GM21529 (cell line): ENCODE measurements around the gene CLIC4.
"Not testable (repeated sequence)": the region's sequence is repeated elsewhere in the genome, so short reads cannot be mapped to it uniquely, and the experiment has no call there.

Experiments used
- ATAC-seq: cut with Tn5 transposase; IDR thresholded peaks from one replicate; pipeline ENCODE4 v1.9.1; 2021; ENCODE audit not compliant: unreplicated experiment

Gene CLIC4

DNA sequence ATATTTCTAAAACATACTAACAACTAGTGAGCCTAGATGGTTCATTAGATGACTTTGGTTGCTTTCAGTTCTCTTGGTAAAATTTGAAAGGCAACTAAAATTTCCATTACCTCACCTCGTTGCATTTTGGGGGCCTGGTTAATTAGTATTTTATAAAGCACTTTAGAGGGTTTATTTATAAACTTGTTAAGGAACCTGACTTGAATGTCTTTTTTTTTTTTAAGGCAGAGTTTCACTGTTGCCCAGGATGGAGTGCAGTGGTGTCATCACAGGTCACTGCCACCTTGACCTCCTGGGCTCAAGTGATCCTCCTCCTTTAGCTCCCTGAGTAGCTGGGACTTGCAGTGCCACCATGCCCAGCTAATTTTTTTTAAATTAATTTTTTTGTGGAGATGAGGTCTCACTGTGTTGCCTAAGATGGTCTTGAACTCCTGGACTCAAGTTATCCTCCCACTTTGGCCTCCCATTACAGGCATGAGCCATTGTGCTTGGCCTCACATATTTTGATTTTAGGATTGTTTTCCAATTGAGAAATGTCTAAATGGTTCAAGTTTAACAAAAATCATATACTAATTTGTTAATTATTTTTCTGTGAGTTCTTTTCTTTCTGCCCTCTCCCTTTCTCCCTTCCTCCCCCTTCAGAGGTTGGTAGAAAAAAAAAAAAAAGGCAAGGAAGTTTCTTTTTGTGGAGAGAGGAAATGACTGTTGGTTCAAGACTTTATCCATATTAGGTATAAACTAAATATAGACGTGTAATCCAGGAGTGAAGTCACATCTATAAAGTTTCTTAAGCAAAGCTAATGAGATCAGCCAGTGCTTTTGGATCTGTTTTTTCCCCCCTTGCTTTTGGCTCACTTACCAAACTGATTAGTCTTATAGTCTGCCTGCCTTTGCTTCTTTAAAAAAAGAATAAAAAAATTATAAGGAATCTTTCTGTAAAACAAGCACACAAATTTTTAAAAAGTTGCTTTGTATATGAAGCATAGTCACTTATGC is 24.7 kb downstream of the CLIC4 start:
- no peak for ATAC-seq

DNA sequence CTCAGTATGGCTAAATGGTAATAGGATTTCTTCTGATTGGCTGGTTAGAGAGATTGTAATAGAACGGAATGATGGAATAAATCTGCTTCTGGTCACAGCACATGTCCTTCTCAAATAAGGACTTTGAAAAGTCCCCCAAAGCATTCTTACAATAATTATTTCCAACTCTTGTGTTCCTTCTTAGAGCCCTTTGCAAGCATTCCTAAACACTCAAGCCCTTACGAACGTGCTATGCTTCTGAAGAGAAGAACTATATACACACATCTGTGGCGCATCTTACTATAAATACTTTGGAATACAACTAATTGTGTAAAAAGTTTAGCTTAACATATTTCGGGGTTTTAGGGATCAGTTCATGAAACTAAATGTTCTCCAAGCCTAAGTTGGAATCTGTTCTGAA is 25.6 kb downstream of the CLIC4 start:
- ATAC-seq: no peak

DNA sequence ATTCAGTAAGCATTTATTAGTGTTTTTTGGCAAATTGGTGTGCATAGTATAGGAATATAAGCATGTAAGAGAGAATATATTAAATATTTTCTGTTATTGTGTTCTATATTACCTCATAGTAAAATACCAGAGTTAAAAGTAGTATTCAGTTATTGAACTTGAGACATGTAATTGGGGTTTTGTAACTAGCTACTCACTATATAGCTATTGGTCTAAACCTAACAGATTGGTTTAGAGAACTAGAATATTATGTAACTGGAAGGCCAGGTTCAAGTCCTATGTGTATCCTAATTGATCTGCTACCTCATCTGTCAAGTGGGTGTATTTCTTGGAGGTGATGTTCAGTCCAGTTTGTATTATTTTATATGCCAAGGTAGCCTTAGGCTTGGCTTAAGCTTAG is 26.3 kb downstream of the CLIC4 start:
- no peak for ATAC-seq

DNA sequence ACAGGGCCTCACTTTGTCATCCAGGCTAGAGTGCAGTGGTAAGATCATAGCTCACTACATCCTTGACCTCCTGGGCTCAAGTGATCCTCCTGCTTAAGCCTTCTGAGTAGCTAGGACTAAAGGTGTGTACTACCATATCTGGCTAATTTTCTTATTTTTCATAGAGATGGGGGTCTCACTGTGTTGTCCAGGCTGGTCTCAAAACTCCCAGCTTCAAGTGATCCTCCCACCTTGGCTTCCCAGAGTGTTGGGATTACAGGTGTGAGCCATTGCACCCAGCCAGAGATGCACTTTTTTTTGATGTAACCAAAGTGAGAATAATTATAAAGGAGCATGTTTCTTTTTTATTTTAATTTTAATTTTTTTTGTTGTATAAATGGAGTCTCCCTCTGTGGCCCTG is 28.4 kb downstream of the CLIC4 start:
- no peak for ATAC-seq

DNA sequence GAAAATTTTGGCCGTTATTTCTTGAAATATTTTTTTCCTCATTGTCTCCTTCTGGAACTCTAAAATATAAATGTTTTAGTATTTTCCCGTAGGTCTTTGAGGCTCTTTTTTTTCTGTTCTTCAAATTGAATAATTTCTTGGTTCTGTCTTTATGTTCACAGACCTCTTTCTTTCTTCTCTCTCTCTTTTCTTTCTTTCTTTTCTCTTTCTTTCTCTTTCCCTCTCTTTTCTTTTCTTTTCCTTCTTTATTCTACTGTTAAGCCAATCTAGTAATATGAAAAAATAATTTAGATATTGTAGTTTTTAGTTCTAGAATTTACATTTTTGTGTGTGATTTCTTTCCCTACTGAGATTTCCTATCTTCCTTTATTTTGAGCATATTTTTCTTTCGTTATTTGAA is 30.1 kb downstream of the CLIC4 start:
- ATAC-seq: no peak

DNA sequence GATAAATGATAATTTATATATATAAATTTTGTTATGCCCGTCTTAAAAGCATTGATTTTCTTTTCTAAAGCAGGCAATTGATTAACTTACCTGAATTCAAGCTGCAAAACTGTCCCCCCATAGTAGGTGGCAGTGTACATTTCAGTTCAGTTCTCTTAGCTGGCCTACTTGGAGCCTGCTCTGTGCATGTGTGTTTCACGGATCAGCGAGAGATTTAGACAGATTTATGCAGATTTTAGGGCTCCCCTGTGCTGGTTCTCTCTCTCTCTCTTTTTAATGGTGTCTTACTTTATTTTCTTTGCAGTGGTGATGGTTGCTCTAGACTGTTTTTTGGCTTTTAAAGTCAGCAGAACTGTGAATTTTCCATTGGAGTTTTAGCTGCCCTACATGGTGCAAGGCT is 30.7 kb downstream of the CLIC4 start:
- ATAC-seq: no peak

DNA sequence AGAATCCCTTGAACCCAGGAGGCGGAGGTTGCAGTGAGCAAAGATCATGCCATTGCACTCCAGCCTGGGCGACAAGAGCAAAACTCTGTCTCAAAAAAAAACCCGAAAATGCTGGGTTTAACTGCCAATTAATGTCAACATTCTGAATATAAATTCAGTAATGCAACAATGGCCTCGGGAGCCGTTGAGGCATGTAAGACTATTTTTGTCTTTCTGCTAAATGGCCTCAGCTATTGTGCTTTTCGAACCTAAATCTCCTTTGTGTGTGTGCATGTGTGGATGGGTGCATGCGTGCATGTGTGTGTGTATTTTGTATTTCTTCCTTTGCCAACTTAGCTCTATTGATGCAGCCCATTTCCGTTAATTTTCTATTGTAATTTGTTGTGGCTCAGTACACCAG is 31.6 kb downstream of the CLIC4 start:
- no peak for ATAC-seq

DNA sequence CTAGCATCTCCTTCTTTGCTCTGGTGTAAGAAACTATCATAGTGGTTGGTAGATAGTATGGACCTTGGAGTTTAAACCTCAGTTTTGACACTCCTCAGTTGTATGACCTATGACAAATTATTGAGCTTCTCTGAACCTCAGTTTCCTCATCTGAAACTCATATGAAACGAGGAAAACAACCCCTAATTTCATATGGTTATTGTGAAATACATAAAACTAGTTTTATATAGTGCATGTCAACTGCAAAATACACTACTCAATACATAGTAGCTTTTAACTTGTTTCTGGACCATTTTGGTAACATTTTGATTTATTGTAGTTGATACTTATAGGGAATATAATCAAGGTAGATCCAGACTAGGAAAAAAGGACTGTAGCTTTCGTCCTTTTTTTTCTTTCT is 32.9 kb downstream of the CLIC4 start:
- ATAC-seq: no peak

DNA sequence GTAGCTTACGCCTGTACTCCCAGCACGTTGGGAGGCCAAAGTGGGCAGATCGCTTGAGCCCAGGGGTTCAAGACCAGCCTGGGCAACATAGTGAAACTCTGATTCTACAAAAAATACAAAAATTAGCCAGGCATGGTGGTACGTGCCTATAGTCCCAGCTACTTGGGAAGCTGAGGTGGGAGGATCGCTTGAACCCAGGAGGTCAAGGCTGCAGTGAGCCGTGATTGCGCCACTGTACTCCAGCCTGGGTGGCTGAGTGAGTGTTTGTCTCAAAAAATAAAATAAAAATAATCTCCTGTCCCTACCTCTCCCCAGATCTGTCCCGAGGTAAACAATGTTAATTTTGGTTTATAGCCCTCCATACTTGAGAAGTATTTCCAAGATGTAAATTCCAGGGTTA is 34.0 kb downstream of the CLIC4 start:
- not testable (repeated sequence) for ATAC-seq

DNA sequence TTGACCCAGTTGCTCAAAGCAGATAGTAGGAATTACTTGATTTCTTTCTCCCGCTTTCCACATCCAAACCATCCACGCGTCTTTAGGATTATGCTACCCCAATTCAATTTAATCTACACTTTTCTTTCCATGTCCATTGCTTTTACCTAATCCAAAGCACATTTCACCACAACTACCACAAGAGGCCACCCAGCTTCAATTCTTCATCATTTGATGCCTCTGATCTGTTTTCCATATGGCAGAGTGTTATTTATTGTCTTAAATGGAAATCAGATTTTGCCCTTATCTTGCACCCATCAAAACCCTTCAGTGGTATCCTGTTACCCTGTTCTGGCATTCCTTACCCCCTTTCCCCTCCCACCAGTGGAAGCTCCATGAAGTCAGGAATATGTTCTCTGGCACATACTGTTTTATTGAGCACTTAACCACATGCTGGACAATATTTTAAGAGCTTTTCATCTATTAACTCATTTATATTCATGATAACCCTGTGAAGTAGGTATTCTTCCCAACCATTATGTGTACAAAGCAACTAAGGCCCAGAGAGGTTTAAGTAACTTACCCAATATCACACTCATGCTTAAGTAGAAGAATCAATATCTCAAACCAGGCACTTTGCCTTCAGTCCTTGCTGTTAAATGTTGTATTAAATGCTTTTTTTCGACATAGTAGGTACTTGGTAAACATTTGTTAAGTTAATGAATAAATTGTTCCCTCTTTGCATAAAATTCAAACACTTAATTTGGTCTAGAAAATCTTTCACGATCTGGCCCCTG is 34.6 kb downstream of the CLIC4 start:
- ATAC-seq: no peak

DNA sequence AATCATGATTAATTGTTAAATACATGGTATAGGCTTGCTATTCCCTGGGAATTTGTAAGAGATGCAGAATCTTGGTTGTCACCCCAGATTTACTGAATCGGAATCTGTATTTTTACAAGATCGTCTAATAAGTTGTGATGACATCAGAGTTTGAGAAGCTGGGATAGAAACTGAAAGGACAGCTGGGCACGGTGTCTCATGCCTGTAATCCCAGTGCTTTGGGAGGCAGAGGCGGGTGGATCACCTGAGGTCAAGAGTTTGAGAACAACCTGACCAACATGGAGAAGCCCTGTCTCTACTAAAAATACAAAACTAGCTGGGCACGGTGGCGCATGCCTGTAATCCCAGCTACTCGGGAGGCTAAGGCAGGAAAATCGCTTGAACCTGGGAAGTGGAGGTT is 35.4 kb downstream of the CLIC4 start:
- not testable (repeated sequence) for ATAC-seq

DNA sequence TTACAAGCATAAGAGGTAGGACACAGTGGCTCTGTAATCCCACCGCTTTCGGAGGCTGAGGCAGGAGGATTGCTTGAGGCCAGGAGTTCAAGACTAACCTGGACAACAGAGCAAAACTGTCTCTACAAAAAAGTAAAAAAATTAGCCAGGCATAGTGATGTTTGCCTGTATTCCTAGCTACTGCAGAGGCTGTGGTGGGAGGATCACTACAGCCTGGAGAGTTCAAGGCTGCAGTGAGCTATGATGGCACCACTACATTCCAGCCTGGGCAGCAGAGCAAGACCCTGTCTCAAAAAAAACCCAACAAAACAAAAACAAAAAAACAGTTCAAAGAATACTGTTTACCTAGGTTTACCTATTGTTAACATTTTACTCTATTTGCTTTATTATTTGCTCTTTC is 37.4 kb downstream of the CLIC4 start:
- ATAC-seq: no peak

DNA sequence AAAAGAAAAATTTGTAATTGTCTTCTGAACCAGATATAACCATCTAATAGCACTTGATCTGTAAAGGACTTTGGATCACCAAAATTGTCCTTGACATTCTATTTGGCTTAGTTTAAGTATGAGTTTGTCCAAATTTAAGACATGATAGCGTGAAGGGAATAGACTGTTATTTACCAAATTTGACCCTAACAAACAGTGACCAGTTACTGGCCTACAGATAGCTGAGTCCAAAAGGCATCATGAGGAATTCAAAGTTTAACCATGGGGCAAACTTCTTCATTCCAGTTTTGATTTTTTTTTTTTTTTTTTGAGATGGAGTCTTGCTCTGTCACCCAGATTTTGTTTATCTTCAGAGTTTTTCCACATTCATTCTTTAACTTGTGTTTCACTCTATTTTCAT is 38.5 kb downstream of the CLIC4 start:
- no peak for ATAC-seq

DNA sequence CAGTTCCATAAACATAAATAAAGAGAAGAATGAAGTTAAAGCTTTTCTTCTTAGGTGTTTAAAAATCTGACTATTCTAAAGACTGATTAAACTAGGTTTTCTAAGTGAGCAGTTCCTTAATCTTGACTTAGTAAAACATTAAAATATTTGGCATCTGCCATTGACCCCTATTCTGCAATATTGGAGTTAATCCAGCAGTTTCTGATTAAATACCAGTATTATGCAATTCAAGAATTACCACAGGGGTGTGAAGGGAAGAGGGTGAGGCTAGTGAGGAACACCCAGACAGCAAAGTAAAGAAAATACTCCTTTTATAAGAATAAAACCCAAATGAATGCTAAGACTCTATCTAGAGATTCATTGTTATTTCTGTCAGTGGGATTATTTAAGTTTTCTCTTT is 40.9 kb downstream of the CLIC4 start:
- no peak for ATAC-seq

DNA sequence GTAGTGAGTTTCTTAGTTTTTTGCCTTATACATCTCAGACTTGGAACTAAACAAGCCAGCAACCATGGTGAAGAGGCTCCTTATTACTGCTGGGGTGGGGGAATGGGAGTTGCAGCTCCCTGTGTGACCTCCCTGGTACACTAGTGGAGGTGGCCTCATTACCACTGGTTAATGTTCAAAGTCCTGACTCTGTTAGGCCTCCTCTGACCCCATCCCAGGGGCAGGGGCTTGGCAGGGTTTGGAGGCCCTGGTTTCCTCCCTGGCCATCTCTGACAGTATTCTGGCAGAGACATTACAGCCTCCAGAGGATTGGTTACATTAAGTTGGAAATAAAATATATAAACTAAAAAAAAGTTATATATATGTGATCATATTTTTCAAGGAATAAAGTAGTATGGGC is 45.2 kb downstream of the CLIC4 start:
- ATAC-seq: no peak

DNA sequence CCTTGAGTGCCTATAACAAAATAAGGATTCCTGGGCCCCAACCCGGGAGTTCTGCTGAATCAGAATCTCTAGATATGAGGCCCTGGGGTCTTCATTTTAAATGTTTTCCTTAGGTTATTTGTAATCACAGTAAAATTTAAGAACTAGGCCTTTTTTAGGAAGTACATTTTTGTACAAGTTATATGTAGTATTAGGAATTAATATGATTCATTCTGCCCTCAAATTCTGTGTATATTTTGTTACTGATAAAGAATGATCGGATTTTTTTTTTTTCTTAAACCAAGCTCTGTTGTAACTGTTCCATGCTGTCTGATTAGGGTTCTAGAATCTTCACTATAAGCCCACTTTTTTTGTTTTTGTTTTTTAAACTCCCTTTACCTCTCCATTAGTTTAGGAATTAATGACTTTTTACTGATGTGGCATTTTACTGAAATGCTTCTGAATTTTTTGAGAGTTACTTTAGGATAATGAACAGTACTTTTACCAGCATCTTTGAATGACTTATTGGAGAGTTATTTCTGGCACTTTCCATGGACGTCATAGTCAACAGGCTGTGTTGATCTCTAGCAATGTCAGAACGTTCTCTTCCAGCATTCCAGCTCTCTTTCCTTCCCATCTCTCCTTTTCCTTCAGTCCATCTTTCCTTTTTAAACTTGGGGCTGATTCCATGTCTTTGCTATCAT is 48.3 kb downstream of the CLIC4 start:
- ATAC-seq: no peak

DNA sequence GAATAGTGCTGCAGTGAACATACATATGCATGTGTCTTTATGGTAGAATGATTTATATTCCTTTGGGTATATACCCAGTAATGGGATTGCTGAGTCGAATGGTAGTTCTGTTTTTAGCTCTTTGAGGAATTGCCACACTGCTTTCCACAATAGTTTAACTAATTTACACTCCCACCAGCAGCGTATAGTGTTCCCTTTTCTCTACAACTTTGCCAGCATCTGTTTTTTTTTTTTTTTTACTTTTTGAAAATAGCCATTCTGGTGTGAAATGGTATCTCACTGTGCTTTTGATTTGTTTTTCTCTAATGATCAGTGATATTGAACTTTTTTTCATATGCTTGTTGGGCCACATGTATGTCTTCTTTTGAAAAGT is 48.9 kb downstream of the CLIC4 start:
- not testable (repeated sequence) for ATAC-seq

DNA sequence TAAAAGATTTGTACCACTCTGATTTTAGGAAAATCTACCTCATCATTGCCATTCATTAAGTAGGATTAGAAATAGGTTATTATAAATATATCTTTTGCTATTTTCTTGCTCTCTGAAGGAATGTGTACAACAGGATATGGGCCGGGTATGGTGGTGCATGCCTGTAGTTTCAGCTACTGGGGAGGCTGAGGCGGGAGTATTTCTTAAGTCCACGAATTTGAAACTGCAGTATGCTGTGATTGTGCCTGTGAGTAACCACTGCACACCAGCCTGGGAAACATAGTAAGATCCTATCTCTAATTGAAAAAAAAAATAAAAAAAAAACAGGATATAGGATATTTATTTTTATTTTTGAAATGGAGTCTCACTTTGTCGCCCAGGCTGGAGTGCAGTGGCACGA is 50.0 kb downstream of the CLIC4 start:
- no peak for ATAC-seq

DNA sequence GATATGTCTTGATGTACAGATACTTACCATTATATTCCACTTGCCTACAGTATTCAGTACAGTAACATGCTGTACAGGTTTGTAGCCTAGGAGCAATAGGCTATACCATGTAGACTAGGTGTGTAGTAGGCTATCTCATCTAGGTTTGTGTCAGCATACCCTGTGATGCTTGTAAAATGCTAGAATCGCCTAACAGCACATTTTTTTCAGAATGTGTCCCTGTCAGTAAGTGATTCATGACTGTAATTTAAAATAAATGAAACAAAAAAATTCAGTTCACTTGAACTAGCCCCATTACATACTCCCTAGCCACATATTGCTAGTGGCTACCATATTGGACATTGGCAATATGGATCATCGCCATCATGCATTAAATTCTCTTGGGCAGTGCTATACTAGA is 51.3 kb downstream of the CLIC4 start:
- ATAC-seq: no peak

DNA sequence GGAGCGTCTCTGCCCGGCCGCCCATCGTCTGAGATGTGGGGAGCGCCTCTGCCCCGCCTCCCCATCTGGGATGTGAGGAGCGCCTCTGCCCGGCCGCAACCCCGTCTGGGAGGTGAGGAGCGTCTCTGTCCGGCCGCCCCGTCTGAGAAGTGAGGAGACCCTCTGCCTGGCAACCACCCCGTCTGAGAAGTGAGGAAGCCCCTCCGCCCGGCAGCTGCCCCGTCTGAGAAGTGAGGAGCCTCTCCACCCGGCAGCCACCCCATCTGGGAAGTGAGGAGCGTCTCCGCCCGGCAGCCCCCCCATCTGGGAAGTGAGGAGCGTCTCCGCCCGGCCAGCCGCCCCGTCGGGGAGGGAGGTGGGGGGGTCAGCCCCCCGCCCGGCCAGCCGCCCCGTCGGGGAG is 54.0 kb downstream of the CLIC4 start:
- ATAC-seq: not testable (repeated sequence)

DNA sequence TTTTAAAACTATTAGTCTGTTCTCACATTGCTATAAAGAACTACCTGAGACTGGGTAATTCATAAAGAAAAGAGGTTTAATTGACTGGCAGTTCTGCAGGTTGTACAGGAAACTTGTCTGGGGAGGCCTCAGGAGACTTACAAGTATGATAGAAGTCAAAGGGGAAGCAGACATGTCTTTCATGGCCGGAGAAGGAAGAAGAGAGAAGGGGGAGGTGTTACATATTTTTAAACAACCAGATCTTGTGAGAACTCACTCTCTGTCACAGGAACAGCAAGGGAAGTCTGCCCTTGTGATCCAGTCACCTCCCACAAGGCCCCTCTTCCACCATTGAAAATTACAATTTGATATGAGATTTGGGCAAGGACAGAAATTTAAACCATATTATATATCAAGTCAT is 55.9 kb downstream of the CLIC4 start:
- no peak for ATAC-seq

DNA sequence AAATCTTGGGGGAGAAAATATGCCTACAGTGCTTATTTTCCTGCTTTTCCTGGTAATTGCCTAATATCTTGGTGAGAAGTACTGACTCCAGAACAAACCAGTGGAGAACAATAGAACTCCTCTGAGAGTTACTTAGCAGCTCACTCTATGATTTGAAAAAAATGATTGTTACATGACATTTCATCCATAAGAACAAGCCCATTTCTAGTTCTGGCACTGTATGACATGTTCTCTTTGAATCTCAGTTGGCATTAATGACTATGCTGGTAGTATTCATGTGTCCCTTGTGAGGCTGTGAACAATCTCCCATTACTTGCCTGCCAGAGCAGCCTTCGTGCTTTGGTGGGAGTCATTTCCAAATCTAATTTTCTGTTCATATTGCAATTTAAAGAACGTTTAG is 58.0 kb downstream of the CLIC4 start:
- no peak for ATAC-seq
